ENCODE results near the gene STX2.
A peak's percentile ranks its signal among the peaks of the same experiment; 100 is the strongest.

DNA sequence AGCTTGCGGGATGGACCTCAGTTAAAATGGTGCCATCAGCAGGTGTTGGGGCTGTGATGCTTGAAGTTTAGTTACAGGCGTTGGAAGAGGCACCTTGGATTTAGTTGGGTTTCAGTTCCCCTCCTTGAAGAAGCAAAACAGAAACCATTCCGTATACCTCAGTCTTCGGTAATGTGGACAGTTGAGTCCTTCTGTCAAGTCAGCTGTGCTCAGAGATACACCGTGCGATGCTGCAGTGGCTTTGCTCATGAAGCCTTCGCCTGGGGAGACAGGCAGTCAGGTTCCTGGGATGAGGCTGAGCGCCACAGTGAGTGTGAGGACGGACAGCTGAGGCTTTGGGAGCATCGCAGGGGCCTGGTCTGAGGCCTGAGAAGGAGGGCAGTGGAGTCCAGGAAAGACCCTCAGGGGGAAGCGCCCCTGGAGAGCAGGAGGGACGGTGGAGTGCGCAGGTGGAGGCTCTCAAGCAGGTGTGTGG lies 40.2 kb upstream of the STX2 start:
- TF ChIP-seq RAD21 (IDR thresholded peaks at IDR 0.05; ENCODE audit: insufficient read depth, low read depth, low read length) (no peak), CREB1 (IDR thresholded peaks at IDR 0.05; ENCODE audit: low read depth) (peak; percentile 19; the same call in 1 of the 2 replicates), SMC3 (IDR thresholded peaks at IDR 0.05; ENCODE audit: borderline replicate concordance, low read length) (no peak), NR2C2 (IDR thresholded peaks at IDR 0.05; ENCODE audit: borderline replicate concordance, control insufficient read depth, insufficient read length, low read depth) (no peak)
- TF ChIP-seq, protein P1, sequence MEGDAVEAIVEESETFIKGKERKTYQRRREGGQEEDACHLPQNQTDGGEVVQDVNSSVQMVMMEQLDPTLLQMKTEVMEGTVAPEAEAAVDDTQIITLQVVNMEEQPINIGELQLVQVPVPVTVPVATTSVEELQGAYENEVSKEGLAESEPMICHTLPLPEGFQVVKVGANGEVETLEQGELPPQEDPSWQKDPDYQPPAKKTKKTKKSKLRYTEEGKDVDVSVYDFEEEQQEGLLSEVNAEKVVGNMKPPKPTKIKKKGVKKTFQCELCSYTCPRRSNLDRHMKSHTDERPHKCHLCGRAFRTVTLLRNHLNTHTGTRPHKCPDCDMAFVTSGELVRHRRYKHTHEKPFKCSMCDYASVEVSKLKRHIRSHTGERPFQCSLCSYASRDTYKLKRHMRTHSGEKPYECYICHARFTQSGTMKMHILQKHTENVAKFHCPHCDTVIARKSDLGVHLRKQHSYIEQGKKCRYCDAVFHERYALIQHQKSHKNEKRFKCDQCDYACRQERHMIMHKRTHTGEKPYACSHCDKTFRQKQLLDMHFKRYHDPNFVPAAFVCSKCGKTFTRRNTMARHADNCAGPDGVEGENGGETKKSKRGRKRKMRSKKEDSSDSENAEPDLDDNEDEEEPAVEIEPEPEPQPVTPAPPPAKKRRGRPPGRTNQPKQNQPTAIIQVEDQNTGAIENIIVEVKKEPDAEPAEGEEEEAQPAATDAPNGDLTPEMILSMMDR (IDR thresholded peaks at IDR 0.05 in 2 of 3, conservative IDR thresholded peaks at IDR 0.05 in 1 of 3; ENCODE audit: control insufficient read depth in 2 of 3, extremely low read depth in 1 of 3, insufficient read depth in 1 of 3, low read depth in 3 of 3, low read length in 3 of 3), result no peak

All from GM12878 (cell line).